Measurements from ENCODE around the gene SEMA3F. TPM values are rescaled to one million over a fixed set of nuclear protein-coding genes. Genes with fewer than 3 reads are reported as not detected.

SEMA3F gene
- total and polyA plus RNA-seq, 2 experiments from 2014 or later = 2.3 to 67.6 TPM

- H3K4me1 ChIP-seq (ENCODE audit: insufficient read depth) = peaks cover 22% of the 10 kb centered on the region
These were observed 27.9 kb upstream of the SEMA3F start for GRCh38 chr3:50127251-50127691.

More at GRCh38 chr3:50127251-50127691, 27.9 kb upstream of the SEMA3F start:
- H3K4me3 ChIP-seq = no peak overlapping the region
- ATAC-seq (no peak), DNase-seq (ENCODE audit: low spot score) (no peak)
- H3K9me3 Mint-ChIP-seq = no peaks in the 10 kb centered on the region
- H3K9me2 ChIP-seq (ENCODE audit: insufficient read depth) = no peaks in the 10 kb centered on the region
- H3K4me1 Mint-ChIP-seq = peaks cover 35% of the 10 kb centered on the region
- no peaks in the 10 kb centered on the region for H3K36me3 ChIP-seq (ENCODE audit: insufficient read depth)
- H3K27ac Mint-ChIP-seq = no peak overlapping the region
- H3K27me3 ChIP-seq (ENCODE audit: insufficient read depth) = no peaks in the 10 kb centered on the region
- no peaks in the 10 kb centered on the region; the same call in 2 of the 3 replicates for H3K36me3 Mint-ChIP-seq (ENCODE audit: low read depth)
- H3K79me2 ChIP-seq (replicated peaks; ENCODE audit: insufficient read depth) = no peaks in the 10 kb centered on the region
- no peaks in the 10 kb centered on the region for H3F3A ChIP-seq (replicated peaks; ENCODE audit: low read depth)
- no peak for TF ChIP-seq EZH2 (IDR thresholded peaks at IDR 0.05; ENCODE audit: low read depth, unreplicated experiment)
- no peak for TF ChIP-seq POLR2AphosphoS5 (IDR thresholded peaks at IDR 0.05; ENCODE audit: low read depth)
- no peak for TF ChIP-seq CREB1 (CRISPR knock-in tag; IDR thresholded peaks at IDR 0.05; ENCODE audit: low read depth)
- no peak for TF ChIP-seq ZNF462 (CRISPR knock-in tag; IDR thresholded peaks at IDR 0.05)
- no peak for TF ChIP-seq ETS1 (IDR thresholded peaks at IDR 0.05)
- TF ChIP-seq ZNF114 (CRISPR knock-in tag; IDR thresholded peaks at IDR 0.05) = no peak
- no peak for TF ChIP-seq NANOG (IDR thresholded peaks at IDR 0.05; ENCODE audit: borderline replicate concordance)
- no peak for TF ChIP-seq JUNB (IDR thresholded peaks at IDR 0.05; ENCODE audit: unreplicated experiment)
- no peak for TF ChIP-seq STAT1 (IDR thresholded peaks at IDR 0.05; ENCODE audit: unreplicated experiment)
- 0 out of 2 replicates have a peak overlapping the region, but pooled peaks have one; percentile 45 for H3K27ac ChIP-seq (ENCODE audit: low read depth)
- H2AFZ ChIP-seq = no peak overlapping the region
- H3K4me3 Mint-ChIP-seq = no peak overlapping the region; the same call in 2 of the 3 replicates
- H4K20me1 ChIP-seq (replicated peaks; ENCODE audit: insufficient read depth) = no peaks in the 10 kb centered on the region
- no peak overlapping the region for H3K4me2 ChIP-seq
- peaks cover 24% of the 10 kb centered on the region for H3K27me3 Mint-ChIP-seq (ENCODE audit: insufficient read depth, low read depth, poor library complexity)

All from GM23338 (cell line).